Regular cardiac myocyte (primary cell): Measurements from ENCODE around the gene MAD2L2. TPM values are rescaled to one million over a fixed set of nuclear protein-coding genes. Genes with fewer than 3 reads are reported as not detected.

Source experiments
- total RNA-seq: library from RNA; depleted of rRNA; stranded (reverse); fragments of >200 nt; gene quantifications from 2 replicates; pipeline ENCODE4 v1.2.3, GENCODE V29; 2014

The MAD2L2 gene
- 26.2 and 32.4 TPM in 2 replicates for total RNA-seq

DNA sequence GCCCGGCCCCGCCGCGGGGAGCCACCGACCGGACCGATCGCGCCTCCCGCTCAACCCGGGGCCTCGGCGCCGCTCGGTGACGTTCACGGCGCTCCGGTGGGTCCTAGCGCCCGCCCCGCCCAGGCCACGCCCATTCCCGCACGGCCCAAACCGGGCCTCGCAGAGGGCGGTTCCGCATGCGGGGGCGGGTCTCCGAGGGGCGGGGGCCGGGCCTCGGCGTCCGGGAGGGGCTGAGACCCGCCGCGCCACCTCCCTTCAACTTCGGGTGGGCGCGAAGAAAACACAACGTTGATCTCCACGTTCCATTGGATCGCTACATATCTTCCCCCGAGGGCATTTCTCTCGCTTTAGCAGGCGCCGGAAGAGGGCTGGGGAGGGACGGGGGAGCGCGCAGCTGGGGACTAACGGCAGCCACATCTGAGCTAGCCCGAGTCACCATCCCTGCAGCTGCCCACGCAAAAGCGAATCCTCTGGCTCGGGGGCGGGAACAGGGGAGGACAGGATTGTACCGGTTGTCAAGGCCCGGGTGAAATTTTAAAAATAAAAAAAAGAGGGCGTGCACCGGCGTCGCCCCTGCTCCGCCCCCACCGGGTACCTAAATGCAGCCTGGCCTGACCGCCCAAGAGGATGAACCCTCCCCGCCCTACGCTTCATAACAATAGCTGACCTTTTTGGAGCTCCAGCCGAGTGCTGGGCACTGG, at the start of gene MAD2L2:
Gene MAD2L2 (minus strand): TSS at position 78 of the 701 bp plus-strand sequence. CDS start 547 bp downstream, outside the sequence.

DNA sequence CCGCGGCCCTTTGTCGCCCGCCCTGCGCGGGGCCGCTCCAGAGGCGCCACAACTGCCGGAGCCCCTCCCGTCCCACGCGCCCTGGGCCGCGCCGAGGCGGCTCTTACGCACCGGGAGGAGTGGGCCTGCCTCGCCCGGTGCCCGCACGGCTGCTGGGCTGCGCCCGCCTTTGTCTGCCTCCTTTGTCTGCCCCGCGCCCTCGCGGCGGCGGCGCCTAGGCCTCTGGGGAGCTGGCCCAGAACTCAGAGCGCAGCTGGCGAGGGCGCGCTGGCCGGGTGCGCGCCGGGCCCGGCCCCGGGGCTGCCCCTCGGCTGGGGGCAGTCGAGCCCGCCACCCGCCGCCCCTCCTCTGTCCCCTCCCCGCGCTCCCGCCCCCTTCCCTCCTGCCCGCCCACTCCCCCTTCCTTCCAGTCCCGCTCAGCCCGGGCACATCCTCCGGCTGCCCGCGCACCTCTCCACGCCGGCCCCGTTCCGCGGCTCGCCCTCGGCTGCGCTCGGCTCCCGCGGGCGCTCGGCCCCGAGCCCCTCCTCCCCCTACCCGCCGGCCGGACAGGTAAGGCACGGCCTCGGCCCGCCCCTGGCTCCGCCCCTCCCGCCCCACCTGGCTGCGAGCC, 10.5 kb upstream of the MAD2L2 start, which contains the start of gene DRAXIN:
Gene DRAXIN (plus strand): TSS at position 409 of the 613 bp plus-strand sequence. CDS start 14,549 bp downstream, outside the sequence.

DNA sequence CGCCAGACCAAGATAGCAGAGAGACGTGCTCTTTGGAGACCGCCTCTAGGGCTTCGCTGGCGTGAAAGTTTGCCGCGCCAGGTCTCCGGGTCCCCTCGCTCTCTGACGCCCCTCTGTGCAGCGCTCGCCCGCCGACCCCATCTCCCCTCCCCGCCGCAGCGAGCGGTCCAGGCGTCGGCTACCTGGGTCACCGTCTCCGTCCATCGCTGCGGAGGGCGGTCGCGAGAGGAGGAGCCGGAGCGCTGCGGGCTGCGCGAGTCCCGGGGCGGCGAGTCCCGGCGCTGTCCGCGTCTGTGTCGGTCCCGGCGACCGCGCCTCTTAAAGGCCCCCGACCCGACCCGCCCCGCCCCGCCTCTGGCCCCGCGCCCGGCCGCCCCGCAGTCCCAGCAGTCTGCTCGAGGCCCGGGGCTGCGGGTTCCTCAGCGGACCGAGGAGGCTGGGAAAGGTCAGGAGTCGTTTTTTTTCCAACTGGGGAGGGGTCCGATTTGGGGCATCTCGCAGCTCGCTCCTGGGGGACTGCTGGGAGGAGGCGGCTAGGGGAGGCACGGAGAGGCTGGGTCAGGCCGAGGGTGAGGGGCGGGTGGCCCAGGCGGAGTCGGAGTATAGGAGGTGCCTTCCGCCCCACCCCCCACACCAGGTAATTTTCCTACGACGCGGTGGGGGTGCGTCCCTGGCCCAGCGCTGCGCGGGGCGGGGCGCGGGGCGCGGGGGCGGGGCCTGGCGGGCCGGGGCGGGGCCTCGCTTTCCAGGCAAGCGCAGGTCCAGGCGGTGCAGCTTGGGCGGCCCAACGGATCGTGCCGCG, 26.6 kb downstream of the MAD2L2 start, which contains the start of the genes FBXO2 and FBXO44:
Gene FBXO2 (minus strand): TSS at position 293 of the 802 bp plus-strand sequence. CDS start 89 bp downstream, at position 204.
Gene FBXO44 (plus strand): TSS at position 741 of the 802 bp plus-strand sequence. CDS start 959 bp downstream, outside the sequence.

Other genes starting within 250 kb of the MAD2L2 start
- gene DISP3, start 202.0 kb downstream of the MAD2L2 start, total RNA-seq: under 0.01 TPM in 1 of 2 replicates, not detected in the other
- gene FBXO2, start 26.7 kb downstream of the MAD2L2 start, total RNA-seq: 0.19 and 1.4 TPM in 2 replicates
- 7.7 and 14.4 TPM in 2 replicates for gene FBXO44, start 26.3 kb downstream of the MAD2L2 start, total RNA-seq
- 1.3 and 2.5 TPM in 2 replicates for gene FBXO6, start 16.9 kb downstream of the MAD2L2 start, total RNA-seq
- gene DRAXIN, start 10.6 kb upstream of the MAD2L2 start, total RNA-seq: 0.56 and 0.77 TPM in 2 replicates
- gene AGTRAP, start 55.0 kb upstream of the MAD2L2 start, total RNA-seq: 38.0 and 58.3 TPM in 2 replicates
- not detected in 2 replicates for gene C1orf167, start 81.0 kb upstream of the MAD2L2 start, total RNA-seq
- 14.6 and 25.7 TPM in 2 replicates for gene MTHFR, start 124.8 kb upstream of the MAD2L2 start, total RNA-seq
- 5.0 and 12.1 TPM in 2 replicates for gene CLCN6, start 125.0 kb upstream of the MAD2L2 start, total RNA-seq
- 0.19 TPM in 1 of 2 replicates, not detected in the other for gene NPPA, start 166.6 kb upstream of the MAD2L2 start, total RNA-seq
- gene NPPB, start 177.8 kb upstream of the MAD2L2 start, total RNA-seq: 11.5 and 45.9 TPM in 2 replicates
- gene KIAA2013, start 245.3 kb upstream of the MAD2L2 start, total RNA-seq: 67.7 and 109 TPM in 2 replicates